ES-I3 (cell line): Measurements from ENCODE around the gene JAG1.

Experiments used
- H3K36me3 ChIP-seq: 2 replicates; pipeline ENCODE4 v1.6.1; 2013; ENCODE audit warnings: mild to moderate bottlenecking, low read length, control low read depth, moderate library complexity; ENCODE audit not compliant: insufficient read depth
- H3K4me1 ChIP-seq: 2 replicates; pipeline ENCODE4 v1.6.1; 2013; ENCODE audit warnings: mild to moderate bottlenecking, control low read depth, low read length; ENCODE audit not compliant: insufficient read depth
- H3K9ac ChIP-seq: 2 replicates; pipeline ENCODE4 v1.6.1; 2013; ENCODE audit warnings: low read depth, mild to moderate bottlenecking, low read length, moderate library complexity
- H3K9me3 ChIP-seq: 2 replicates; pipeline ENCODE4 v1.6.1; 2013; ENCODE audit warnings: mild to moderate bottlenecking, low read length, moderate library complexity; ENCODE audit not compliant: control insufficient read depth, insufficient read depth

The JAG1 gene

GRCh38 chr20:10667560-10668167, 6.1 kb downstream of the JAG1 start:
- H3K36me3 ChIP-seq, result peaks cover 12% of the 10 kb centered on the region; the same call in 1 of the 2 replicates
- peaks cover 48% of the 10 kb centered on the region for H3K4me1 ChIP-seq

DNA sequence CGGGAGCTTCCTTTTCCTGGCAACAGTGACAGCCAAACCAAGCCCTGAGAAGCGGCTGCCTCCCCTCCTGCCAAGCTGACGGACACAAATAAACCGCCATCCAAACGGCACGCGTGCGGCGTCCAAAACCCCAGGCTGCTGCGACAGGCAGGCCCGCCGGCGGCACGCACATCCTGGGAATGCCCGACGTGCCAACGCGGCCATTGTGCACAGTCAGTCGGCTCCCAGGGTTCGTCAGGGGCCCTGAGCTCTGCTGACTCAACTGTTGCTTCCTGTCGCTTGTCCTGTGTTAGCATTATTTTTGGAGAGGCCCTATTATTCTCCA, 6.8 kb downstream of the JAG1 start:
- Histone ChIP-seq H3K36me3 (peaks cover 12% of the 10 kb centered on the region; the same call in 1 of the 2 replicates), H3K9me3 (no peaks in the 10 kb centered on the region), H3K9ac (no peak overlapping the region), H3K4me1 (peaks cover 48% of the 10 kb centered on the region)

More at GRCh38 chr20:10667560-10668167, 6.1 kb downstream of the JAG1 start:
- Histone ChIP-seq H3K9ac (no peak overlapping the region), H3K9me3 (no peaks in the 10 kb centered on the region)

GRCh38 chr20:10666221-10667076, 7.3 kb downstream of the JAG1 start:
- H3K9me3 ChIP-seq, result no peaks in the 10 kb centered on the region
- H3K36me3 ChIP-seq, result peaks cover 16% of the 10 kb centered on the region
- H3K9ac ChIP-seq, result no peak overlapping the region
- peaks cover 48% of the 10 kb centered on the region for H3K4me1 ChIP-seq

GRCh38 chr20:10665791-10666190, 8.0 kb downstream of the JAG1 start:
- no peaks in the 10 kb centered on the region for H3K9me3 ChIP-seq
- H3K9ac ChIP-seq, result no peak overlapping the region
- peaks cover 18% of the 10 kb centered on the region for H3K36me3 ChIP-seq
- H3K4me1 ChIP-seq, result peaks cover 49% of the 10 kb centered on the region

DNA sequence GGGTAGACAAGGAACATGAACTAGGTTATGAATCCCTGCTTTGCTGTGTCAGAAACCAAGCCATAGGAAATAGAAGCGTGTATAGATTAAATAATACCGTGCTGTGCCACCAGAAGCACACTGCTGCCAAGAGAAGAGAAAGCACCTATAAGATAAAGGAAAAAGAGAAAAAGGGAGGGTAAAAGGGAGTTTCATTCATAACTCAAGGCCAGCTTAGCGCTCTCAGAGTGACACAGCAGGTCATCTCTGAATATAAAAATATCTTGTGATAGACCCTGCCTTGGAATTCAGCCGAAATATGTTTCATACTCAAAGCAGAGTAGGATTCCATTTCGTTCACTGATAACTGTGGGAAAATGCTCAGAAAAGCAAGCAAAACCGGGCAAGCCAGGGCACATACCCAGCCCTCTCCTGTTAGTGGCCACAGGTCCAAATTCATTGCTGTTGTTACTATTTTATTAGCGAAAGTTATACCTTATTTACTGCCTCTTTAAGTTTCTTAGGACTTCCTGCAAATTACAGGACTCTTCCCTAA, 8.7 kb downstream of the JAG1 start:
- H3K9ac ChIP-seq, result peak overlapping the region; percentile 21; the same call in 1 of the 2 replicates
- H3K4me1 ChIP-seq, result peaks cover 50% of the 10 kb centered on the region
- peaks cover 18% of the 10 kb centered on the region for H3K36me3 ChIP-seq
- H3K9me3 ChIP-seq, result no peaks in the 10 kb centered on the region

- Histone ChIP-seq H3K9me3 (no peaks in the 10 kb centered on the region), H3K4me1 (peaks cover 56% of the 10 kb centered on the region), H3K36me3 (peaks cover 18% of the 10 kb centered on the region), H3K9ac (no peak overlapping the region)
These were observed 10.0 kb downstream of the JAG1 start for GRCh38 chr20:10663756-10664155.

DNA sequence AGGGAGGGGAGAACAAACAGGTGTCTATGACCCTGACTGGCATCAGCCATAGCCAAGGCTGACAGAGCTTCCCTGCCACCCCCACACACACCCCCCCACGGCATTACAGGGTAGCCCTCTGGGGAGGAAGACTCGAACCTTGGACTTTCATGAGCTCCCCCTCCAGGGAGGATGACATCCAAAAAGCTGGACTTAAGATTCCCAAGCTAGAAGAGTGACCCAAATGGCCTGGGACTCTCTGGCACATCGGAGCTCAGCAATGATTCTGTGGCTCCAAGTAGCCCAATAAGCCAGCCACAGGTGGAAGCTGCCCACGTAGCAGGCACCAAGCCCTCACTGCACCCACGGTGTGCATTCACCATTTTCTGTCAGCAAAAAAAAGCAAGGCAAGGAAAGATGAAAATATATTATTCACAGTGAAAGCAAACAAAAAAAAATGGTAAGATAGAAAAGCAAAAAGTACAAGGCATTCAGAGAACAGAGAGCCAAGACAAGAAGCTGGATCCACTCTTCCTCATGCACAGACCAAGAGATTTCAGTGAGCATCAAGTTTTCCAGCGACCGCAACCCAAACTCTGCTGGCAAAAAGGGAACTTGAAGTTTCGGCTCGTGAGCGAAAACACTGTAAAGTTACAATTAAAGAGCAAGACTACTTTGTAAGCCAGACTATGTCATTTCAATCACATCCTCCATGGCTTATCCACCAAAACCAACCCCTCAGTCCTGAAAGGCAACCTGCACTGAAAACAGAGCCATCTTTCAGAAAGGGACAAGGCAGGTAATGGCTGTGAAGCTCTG, 10.9 kb downstream of the JAG1 start:
- H3K4me1 ChIP-seq, result peaks cover 57% of the 10 kb centered on the region
- H3K36me3 ChIP-seq, result peaks cover 23% of the 10 kb centered on the region

DNA sequence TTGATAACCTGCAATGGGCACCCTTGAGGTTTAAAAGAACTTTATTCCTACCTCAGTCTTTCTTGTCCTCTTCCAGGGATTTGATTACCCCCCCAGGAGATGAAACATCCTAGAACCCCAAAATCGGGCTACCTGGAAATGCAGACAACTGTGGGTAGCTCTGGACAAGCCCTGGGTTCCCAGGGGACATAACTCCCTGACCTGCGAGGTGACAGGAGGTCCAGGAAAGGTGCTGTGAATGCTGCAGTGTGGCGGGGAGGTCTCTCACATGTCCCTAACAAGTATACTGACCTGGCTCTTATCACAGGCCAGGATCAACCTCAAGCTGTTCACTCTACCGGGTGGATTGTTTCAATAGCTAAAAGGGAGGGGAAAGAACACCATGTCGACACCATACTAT, 11.6 kb downstream of the JAG1 start:
- Histone ChIP-seq H3K9ac (no peak overlapping the region), H3K4me1 (peaks cover 57% of the 10 kb centered on the region), H3K9me3 (no peaks in the 10 kb centered on the region), H3K36me3 (peaks cover 24% of the 10 kb centered on the region)

More for the DNA sequence above, 10.9 kb downstream of the JAG1 start:
- Histone ChIP-seq H3K9me3 (no peaks in the 10 kb centered on the region), H3K9ac (no peak overlapping the region)

DNA sequence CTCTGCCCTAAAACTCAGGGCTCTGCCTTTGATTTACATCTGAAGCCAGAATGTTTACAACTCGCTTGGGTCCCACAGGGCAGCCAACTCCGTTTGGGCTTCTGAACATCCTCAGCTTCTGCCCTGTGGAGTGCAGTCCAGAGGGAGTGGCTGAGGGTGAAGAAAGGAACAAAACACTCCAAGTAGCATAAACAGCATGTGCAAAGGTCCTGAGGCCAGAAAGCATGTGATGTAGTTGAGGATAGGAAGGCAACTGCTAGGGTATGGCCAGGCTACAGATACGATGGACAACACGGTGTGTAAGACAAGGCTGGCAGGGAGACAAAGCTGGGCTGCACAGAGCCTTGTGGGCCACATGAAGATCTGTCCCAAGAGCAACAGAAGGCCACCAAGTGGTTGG, 12.5 kb downstream of the JAG1 start:
- Histone ChIP-seq H3K4me1 (peaks cover 60% of the 10 kb centered on the region), H3K36me3 (peaks cover 24% of the 10 kb centered on the region), H3K9me3 (no peaks in the 10 kb centered on the region), H3K9ac (no peak overlapping the region)

DNA sequence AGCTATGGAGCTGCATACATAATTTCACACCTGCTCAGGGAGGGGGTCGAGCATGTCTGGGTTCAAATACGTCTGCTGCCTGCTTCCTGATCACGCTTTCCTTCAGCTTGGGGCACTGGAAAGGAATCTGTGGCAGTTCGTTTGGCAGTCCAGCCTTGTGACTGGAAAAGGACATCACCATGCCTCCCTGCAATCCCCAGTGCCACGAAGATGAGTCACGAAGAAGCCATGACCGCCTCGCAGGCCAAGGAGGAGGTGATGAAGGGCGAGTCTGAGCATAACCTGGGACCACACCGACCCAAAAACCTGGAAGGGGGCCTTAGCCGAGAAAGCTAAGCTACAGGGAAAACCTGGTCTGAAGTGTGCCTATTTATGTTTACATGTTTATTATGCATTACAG, 13.1 kb downstream of the JAG1 start:
- Histone ChIP-seq H3K9ac (no peak overlapping the region), H3K9me3 (no peaks in the 10 kb centered on the region), H3K36me3 (peaks cover 24% of the 10 kb centered on the region), H3K4me1 (peaks cover 58% of the 10 kb centered on the region)

DNA sequence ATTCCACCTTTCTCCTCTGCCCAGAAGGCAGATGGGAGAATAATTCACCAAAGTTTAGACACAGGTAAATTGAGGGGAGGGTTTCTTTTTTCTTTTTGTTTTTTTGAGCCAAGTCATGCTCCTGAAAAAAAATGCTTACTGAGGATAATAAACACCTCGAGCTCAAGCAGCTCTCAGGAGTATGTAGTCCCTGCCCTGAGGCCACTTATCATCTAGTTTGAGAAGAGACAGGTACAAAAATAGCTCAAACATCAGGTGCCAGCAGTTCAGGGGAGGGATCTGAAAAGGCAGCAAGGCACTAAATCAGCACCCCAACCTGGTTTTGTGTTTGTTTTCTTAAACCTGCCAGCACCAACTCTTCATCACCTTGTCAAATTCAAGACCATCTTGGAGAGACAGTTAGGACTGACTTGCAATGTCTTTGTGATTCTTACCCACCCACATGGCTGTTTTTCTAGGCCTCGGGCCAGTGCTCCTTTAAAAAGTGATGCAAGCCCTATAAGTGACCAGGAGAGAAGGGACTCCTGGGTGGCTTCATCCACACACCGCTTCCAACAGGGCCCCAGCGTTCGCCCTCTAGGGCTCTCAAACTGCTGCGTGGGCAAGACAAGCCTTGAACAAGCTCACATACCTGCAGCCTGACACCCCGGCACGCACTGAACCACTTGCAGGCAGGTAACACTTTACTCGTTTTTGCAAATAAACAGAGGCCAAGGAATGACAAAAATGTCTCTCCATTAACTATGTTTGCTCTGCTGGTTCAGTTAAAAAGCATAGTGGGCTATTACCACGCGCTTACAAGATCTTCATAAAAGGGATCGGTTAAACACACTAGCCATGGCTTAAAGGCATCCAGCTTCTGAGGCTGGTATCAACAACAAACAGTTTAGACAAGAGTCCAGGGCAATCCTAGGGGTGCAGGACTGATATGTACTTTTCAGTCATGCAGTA, 13.9 kb downstream of the JAG1 start:
- no peaks in the 10 kb centered on the region for H3K9me3 ChIP-seq
- peaks cover 58% of the 10 kb centered on the region for H3K4me1 ChIP-seq
- peaks cover 24% of the 10 kb centered on the region for H3K36me3 ChIP-seq
- H3K9ac ChIP-seq, result no peak overlapping the region

DNA sequence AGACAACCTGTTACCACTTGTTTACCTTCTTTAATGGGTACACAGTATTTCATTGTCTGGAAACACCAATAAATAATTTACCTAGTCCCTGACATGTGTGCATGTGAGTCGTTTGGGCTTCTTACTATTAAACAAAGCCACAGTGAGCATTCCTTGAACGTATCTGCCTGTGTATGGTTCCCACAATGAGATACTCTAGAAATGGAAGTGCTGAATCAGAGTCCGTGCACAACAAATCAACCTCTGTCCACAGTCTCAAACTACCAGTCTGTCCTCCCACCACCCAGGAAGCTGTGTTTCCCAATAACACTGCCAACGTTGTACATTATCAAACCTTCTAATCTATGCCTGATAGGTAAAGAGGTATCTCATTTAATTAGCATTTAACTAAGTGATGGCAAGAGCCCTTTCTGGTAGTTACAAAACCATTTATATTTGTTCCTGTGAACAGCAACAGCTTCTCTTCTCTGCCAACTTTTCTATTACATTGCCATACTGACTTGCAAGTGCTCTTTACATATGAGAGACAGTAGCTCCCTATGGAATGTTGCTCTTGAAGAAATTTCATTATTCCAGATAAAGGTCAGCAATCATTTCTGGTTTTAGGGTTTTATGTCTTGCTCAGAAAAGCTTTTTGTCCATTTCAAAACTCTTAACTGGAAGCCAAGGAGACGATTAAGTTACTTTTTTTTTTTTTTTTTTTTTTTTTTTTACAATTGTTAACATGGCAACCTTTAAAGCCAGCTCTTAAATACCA, 14.7 kb downstream of the JAG1 start:
- Histone ChIP-seq H3K36me3 (peaks cover 24% of the 10 kb centered on the region), H3K9me3 (no peaks in the 10 kb centered on the region), H3K4me1 (peaks cover 59% of the 10 kb centered on the region), H3K9ac (no peak overlapping the region)
